Measurements from ENCODE around the gene STH.

DNA sequence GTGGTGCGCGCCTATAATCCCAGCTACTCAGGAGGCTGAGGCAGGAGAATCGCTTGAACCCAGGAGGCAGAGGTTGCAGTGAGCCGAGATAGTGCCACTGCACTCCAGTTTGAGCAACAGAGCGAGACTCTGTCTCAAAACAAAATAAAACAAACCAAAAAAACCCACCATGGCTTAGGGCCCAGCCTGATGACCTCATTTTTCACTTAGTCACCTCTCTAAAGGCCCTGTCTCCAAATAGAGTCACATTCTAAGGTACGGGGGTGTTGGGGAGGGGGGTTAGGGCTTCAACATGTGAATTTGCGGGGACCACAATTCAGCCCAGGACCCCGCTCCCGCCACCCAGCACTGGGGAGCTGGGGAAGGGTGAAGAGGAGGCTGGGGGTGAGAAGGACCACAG is 1.4 kb upstream of the STH start:
- TF ChIP-seq FOSL1 (tag; conservative IDR thresholded peaks at IDR 0.05) (no peak), ZNF274 (IDR thresholded peaks at IDR 0.05; ENCODE audit: borderline replicate concordance, low read depth, low read length) (no peak), CTCF (IDR thresholded peaks at IDR 0.05 in 2 of 3, conservative IDR thresholded peaks at IDR 0.05 in 1 of 3; ENCODE audit: insufficient read depth in 2 of 3, low read depth in 1 of 3, low read length in 3 of 3) (no peak), REST (IDR thresholded peaks at IDR 0.05; ENCODE audit: borderline replicate concordance) (no peak), REST (CRISPR knock-in tag; IDR thresholded peaks at IDR 0.05; ENCODE audit: low read depth) (no peak), RBFOX2 (IDR thresholded peaks at IDR 0.05; ENCODE audit: low read depth, low read length) (no peak), POLR2A (conservative IDR thresholded peaks at IDR 0.05) (no peak), ETV1 (tag; conservative IDR thresholded peaks at IDR 0.05; ENCODE audit: low read depth) (no peak)

Data from K562 (cell line).